KMS-11 (cell line): Measurements from ENCODE around the gene HSPA4L.

ENCODE experiments used
- H2AFZ ChIP-seq: fragments of 200-600 bp; sonication (generic); 2 replicates; pipeline ENCODE4 v1.6.1; 2016; ENCODE audit warnings: antibody characterized with exemption, mixed run types, low read depth
- H3K27ac ChIP-seq: fragments of 200-600 bp; sonication (generic); 2 replicates; pipeline ENCODE4 v1.6.1; 2016; ENCODE audit warnings: mild to moderate bottlenecking, mixed run types
- H3K27me3 ChIP-seq: fragments of 200-600 bp; sonication (generic); 2 replicates; pipeline ENCODE4 v1.6.1; 2017; ENCODE audit warnings: mild to moderate bottlenecking, low read depth, mixed run types, moderate library complexity; ENCODE audit not compliant: insufficient read depth
- H3K36me3 ChIP-seq: fragments of 200-600 bp; sonication (generic); 2 replicates; pipeline ENCODE4 v1.6.1; 2017; ENCODE audit warnings: mild to moderate bottlenecking, mixed run types; ENCODE audit not compliant: insufficient read depth
- H3K4me1 ChIP-seq: fragments of 200-600 bp; sonication (generic); 2 replicates; pipeline ENCODE4 v1.6.1; 2016; ENCODE audit warnings: mild to moderate bottlenecking, low read depth, mixed run types; ENCODE audit not compliant: poor library complexity, severe bottlenecking
- H3K4me2 ChIP-seq: fragments of 200-600 bp; sonication (generic); 2 replicates; pipeline ENCODE4 v1.7.0; 2016; ENCODE audit warnings: mild to moderate bottlenecking, mixed run types
- H3K4me3 ChIP-seq: fragments of 200-600 bp; sonication (generic); IDR thresholded peaks from 2 replicates; pipeline ENCODE4 v1.6.1; 2017; ENCODE audit warnings: low read depth, low read length, mixed read lengths; ENCODE audit not compliant: insufficient read depth
- H3K79me2 ChIP-seq: fragments of 200-600 bp; sonication (generic); 2 replicates; pipeline ENCODE4 v1.6.1; 2016; ENCODE audit warnings: low read depth, mixed run types; ENCODE audit not compliant: insufficient read depth
- H3K9ac ChIP-seq: fragments of 200-600 bp; sonication (generic); 2 replicates; pipeline ENCODE4 v1.6.1; 2016; ENCODE audit warnings: mild to moderate bottlenecking, mixed run types
- H4K20me1 ChIP-seq: fragments of 200-600 bp; sonication (generic); 2 replicates; pipeline ENCODE4 v1.6.1; 2016; ENCODE audit warnings: mild to moderate bottlenecking, mixed run types; ENCODE audit not compliant: insufficient read depth
- TF ChIP-seq, protein P1 (sequence below): fragments of 200-600 bp; sonication (generic); conservative IDR thresholded peaks from 2 replicates; pipeline ENCODE4 v1.6.1; 2017; ENCODE audit warnings: low read depth, mild to moderate bottlenecking, antibody characterized with exemption, low read length, moderate library complexity, mixed read lengths

HSPA4L gene

DNA sequence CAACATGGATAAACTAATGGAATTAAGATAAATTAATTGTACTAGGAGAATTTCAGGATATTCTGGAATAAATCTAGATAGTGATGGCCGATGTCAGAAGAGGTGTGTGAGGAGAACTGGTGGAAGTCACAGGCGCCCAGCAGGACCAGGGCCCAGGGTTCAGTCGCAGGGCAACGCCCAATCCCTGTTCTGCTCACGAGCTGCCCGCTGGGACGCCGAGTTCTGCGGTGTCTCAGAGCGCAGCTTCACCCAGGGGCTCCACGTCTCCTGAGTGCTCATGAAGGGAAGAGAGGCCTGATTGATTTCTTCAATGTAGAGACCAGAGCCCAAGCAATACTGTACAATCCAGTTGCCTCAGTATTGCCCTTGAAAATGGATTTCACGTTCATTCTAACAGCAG is 1.5 kb upstream of the HSPA4L start:
- no peak overlapping the region for H3K9ac ChIP-seq
- H4K20me1 ChIP-seq: no peaks in the 10 kb centered on the region
- TF ChIP-seq, protein P1, sequence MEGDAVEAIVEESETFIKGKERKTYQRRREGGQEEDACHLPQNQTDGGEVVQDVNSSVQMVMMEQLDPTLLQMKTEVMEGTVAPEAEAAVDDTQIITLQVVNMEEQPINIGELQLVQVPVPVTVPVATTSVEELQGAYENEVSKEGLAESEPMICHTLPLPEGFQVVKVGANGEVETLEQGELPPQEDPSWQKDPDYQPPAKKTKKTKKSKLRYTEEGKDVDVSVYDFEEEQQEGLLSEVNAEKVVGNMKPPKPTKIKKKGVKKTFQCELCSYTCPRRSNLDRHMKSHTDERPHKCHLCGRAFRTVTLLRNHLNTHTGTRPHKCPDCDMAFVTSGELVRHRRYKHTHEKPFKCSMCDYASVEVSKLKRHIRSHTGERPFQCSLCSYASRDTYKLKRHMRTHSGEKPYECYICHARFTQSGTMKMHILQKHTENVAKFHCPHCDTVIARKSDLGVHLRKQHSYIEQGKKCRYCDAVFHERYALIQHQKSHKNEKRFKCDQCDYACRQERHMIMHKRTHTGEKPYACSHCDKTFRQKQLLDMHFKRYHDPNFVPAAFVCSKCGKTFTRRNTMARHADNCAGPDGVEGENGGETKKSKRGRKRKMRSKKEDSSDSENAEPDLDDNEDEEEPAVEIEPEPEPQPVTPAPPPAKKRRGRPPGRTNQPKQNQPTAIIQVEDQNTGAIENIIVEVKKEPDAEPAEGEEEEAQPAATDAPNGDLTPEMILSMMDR: no peak
- no peak overlapping the region for H3K4me3 ChIP-seq
- no peaks in the 10 kb centered on the region for H3K36me3 ChIP-seq
- H3K4me1 ChIP-seq: peaks cover 69% of the 10 kb centered on the region
- H3K27ac ChIP-seq: no peak overlapping the region
- H3K4me2 ChIP-seq: no peak overlapping the region
- no peak overlapping the region for H2AFZ ChIP-seq
- peaks cover 25% of the 10 kb centered on the region; the same call in 1 of the 2 replicates for H3K79me2 ChIP-seq
- no peaks in the 10 kb centered on the region for H3K27me3 ChIP-seq

GRCh38 chr4:127781300-127782024 is 660 bp upstream of the HSPA4L start:
- Histone ChIP-seq H3K36me3 (no peaks in the 10 kb centered on the region), H3K4me2 (peak overlapping the region; percentile 63; the same call in 1 of the 2 replicates), H3K4me1 (peaks cover 61% of the 10 kb centered on the region), H3K27me3 (no peaks in the 10 kb centered on the region), H3K27ac (peak overlapping the region; percentile 76), H3K79me2 (peaks cover 31% of the 10 kb centered on the region; the same call in 1 of the 2 replicates), H3K4me3 (peak overlapping the region; percentile 1), H3K9ac (peak overlapping the region; percentile 80), H2AFZ (peak overlapping the region; percentile 84), H4K20me1 (no peaks in the 10 kb centered on the region)
- TF ChIP-seq, protein P1: no peak

DNA sequence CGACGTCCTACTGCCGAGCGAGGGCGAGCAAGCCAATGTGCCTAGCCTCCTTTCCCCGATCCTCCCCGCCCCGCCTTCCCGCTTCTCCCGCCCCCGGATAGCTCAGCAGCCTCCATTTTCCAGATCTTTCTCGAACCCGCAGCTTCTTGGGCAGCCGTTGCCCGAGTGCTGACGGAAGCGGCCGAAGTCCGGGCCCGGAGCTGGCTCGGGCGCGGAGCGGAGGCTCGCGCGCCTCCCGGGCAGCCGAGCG is 172 bp upstream of the HSPA4L start:
- Histone ChIP-seq H3K27me3 (no peaks in the 10 kb centered on the region), H3K4me2 (peak overlapping the region; percentile 63; the same call in 1 of the 2 replicates), H3K9ac (peak overlapping the region; percentile 80), H2AFZ (peak overlapping the region; percentile 84), H3K27ac (peak overlapping the region; percentile 76), H3K36me3 (no peaks in the 10 kb centered on the region), H3K4me3 (peak overlapping the region; percentile 5), H3K79me2 (peaks cover 31% of the 10 kb centered on the region; the same call in 1 of the 2 replicates), H3K4me1 (peaks cover 56% of the 10 kb centered on the region), H4K20me1 (no peaks in the 10 kb centered on the region)
- TF ChIP-seq, protein P1: no peak

DNA sequence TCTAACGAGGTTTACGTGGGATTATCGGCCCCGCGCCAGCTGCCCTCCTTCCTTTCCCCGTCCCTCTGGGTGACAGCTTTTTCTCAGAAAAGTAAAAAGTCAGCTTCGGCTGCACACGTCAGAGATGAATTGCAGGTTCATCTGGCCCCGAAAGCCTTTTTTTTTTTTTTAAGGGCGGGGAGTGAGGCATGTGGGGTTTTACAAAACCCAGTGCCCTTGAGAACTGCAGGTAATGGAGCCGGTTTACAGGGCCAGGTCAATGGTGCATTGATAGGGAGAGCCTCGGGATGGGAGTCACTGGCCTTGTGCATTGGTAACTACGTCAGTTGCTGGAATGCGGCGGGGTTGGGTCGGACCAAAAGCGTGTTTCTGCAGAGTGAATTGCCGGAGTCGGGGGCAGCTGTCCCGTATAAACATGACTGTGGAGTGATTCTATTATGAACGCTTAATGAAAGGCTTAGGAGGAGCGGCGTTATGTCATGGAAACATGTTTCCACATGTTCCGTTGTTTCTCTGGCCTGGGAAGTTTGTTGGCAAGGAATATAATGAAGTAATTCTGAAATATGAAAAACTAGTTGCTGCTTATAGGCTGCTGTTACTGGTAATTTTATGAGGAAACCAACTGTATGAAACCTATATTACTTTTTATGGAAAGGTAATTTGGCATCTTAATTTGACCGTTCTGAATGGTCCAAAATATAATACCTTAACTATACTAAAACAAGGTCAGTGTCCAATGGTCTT is 1.1 kb downstream of the HSPA4L start:
- H3K27ac ChIP-seq: peak overlapping the region; percentile 76
- H2AFZ ChIP-seq: peak overlapping the region; percentile 84
- peaks cover 43% of the 10 kb centered on the region for H3K4me1 ChIP-seq
- peak overlapping the region; percentile 80 for H3K9ac ChIP-seq
- H4K20me1 ChIP-seq: no peaks in the 10 kb centered on the region
- H3K36me3 ChIP-seq: no peaks in the 10 kb centered on the region
- H3K79me2 ChIP-seq: peaks cover 36% of the 10 kb centered on the region; the same call in 1 of the 2 replicates
- peak overlapping the region; percentile 81 for H3K4me2 ChIP-seq
- no peaks in the 10 kb centered on the region for H3K27me3 ChIP-seq
- H3K4me3 ChIP-seq: no peak overlapping the region
- TF ChIP-seq, protein P1: peak; percentile 20; the same call in 1 of the 2 replicates
